ENCODE results near the gene INPP5D.

DNA sequence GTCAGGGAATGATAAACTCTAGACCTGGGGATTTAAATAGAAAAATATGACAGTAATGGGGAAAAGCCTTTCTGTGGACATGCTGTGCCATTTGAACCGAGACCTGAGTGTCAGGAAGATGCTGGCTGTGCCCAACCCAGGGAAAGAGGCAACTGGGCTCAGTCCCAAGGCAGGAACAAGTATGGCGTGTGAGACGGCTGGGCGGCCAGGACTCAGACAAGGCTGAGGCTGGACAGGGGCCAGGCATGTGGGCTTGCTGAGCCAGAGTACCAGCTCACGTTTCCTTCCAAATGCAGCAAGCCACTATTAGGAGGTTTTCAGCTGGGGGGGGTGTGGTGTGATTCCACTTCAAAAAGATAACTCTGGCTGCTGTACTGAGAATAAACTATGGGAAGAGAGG, 92.4 kb downstream of the INPP5D start:
- TF ChIP-seq, protein P1, sequence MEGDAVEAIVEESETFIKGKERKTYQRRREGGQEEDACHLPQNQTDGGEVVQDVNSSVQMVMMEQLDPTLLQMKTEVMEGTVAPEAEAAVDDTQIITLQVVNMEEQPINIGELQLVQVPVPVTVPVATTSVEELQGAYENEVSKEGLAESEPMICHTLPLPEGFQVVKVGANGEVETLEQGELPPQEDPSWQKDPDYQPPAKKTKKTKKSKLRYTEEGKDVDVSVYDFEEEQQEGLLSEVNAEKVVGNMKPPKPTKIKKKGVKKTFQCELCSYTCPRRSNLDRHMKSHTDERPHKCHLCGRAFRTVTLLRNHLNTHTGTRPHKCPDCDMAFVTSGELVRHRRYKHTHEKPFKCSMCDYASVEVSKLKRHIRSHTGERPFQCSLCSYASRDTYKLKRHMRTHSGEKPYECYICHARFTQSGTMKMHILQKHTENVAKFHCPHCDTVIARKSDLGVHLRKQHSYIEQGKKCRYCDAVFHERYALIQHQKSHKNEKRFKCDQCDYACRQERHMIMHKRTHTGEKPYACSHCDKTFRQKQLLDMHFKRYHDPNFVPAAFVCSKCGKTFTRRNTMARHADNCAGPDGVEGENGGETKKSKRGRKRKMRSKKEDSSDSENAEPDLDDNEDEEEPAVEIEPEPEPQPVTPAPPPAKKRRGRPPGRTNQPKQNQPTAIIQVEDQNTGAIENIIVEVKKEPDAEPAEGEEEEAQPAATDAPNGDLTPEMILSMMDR (IDR thresholded peaks at IDR 0.05), result no peak
- TF ChIP-seq POLR2AphosphoS5 (IDR thresholded peaks at IDR 0.05; ENCODE audit: insufficient read depth in 1 of 2, low read depth in 1 of 2), result no peak
